ENCODE measurements around the gene ST14.

DNA sequence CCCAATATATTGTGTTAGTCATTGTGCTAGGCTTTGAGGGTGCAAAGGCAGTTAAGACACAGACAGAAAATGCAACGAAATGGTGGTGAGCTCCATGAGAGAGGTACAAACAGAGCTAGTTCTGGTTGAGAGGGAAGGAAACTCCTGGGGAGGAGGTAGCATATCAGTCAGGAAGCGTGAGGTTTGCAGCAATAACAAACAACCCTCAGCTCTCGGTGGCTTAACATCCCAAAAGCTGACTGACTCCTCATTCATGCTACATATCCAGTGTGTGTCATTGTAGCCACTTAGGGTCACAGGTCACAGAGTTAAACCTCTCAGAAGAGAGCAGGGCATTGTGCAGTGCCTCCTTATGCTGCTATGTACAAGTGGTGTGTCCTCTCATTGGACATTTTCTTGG, 1.7 kb upstream of the ST14 start:
- TF ChIP-seq EZH2 (IDR thresholded peaks at IDR 0.05; ENCODE audit: insufficient read depth, poor library complexity, severe bottlenecking): no peak
- TF ChIP-seq EZH2phosphoT487 (IDR thresholded peaks at IDR 0.05; ENCODE audit: insufficient read depth, low read depth): no peak
